Subcutaneous abdominal adipose tissue (tissue), 5 donors: ENCODE results near the gene DNAJA4.

ENCODE experiments used
- H3K27ac ChIP-seq: one replicate; pipeline ENCODE4 v1.7.0; 2013; ENCODE audit warnings: low read depth, mild to moderate bottlenecking, inconsistent platforms, low read length, moderate library complexity
- H3K27me3 ChIP-seq, 5 donors: one replicate each; pipeline ENCODE4 v1.7.0; 2013; ENCODE audit warnings: low read length in 5 of 5, inconsistent platforms in 1 of 5; ENCODE audit not compliant: control insufficient read depth in 5 of 5, insufficient read depth in 4 of 5
- H3K36me3 ChIP-seq, 5 donors: one replicate each; pipeline ENCODE4 v1.7.0; 2013; ENCODE audit warnings: low read length in 5 of 5; ENCODE audit not compliant: control insufficient read depth in 5 of 5, insufficient read depth in 5 of 5
- H3K4me1 ChIP-seq, 5 donors: one replicate each; pipeline ENCODE4 v1.7.0; 2013; ENCODE audit warnings: low read length in 5 of 5, mild to moderate bottlenecking in 3 of 5, moderate library complexity in 1 of 5; ENCODE audit not compliant: control insufficient read depth in 5 of 5, insufficient read depth in 5 of 5
- H3K4me3 ChIP-seq, 5 donors: one replicate each; pipeline ENCODE4 v1.7.0; 2013; ENCODE audit warnings: low read length in 5 of 5, low read depth in 1 of 5
- H3K9ac ChIP-seq, 5 donors: one replicate each; pipeline ENCODE4 v1.7.0; 2013; ENCODE audit warnings: low read length in 5 of 5, mild to moderate bottlenecking in 4 of 5, moderate library complexity in 3 of 5
- H3K9me3 ChIP-seq, 5 donors: one replicate each; pipeline ENCODE4 v1.7.0; 2013; ENCODE audit warnings: low read length in 5 of 5; ENCODE audit not compliant: control insufficient read depth in 5 of 5
- donor health status: healthy.
- donor health status: healthy.
- donor health status: healthy.
- donor health status: healthy.
- donor health status: healthy.

DNAJA4 gene

DNA sequence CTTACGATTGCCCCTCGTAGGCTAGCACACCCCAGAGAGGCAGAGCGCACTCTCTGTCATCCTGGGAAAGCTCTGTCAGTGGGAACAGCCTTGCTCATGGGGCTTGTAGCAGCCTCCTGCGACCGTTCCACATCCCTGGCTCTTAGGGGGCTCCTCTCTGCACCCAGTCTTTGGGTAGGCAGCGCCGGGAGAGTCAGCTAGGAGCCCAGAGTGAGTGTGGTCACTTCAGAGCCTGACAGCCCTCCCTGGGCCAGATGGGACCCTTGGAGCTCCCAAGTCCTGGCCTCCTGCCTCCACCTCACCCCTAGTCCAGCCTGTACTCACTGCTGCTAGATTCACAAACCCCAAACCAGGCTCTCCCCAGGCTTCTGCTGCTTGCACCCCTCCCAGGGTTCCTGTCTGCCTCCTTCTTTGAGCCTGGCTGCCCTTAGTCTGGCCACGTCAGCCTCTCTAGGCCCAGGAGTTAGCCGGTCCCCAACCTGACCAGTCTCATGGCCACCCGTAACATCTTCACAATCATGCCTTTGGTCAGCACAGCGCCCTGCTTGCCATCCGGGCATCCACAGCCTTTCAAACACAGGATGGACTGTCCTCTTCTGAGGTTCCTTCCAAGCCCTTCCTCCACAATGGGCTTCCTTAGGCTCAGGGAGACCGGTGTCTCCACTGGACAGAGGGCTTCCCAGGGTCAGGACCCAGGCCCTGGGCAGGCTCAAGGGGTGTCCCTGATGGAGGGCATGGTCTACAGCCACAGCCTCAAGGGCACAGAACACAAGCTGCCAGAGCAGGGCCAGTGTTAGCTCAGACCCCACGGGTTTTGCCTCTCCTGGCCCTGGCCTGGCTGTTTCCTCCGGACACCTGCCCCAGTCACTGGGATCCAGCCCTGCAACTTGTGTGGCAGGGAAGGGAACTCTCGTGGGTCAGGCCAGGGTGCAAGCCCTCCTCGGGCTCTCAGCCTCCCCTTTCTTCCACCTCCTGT lies 34.6 kb upstream of the DNAJA4 start:
- H3K9ac ChIP-seq = no peak overlapping the region
- H3K4me3 ChIP-seq = no peak overlapping the region
- no peaks in the 10 kb centered on the region for H3K9me3 ChIP-seq
- peaks cover 0 to 3% (median under 1%) of the 10 kb centered on the region in 5 donors for H3K27me3 ChIP-seq
- no peaks in the 10 kb centered on the region for H3K36me3 ChIP-seq
- no peak overlapping the region for H3K27ac ChIP-seq
- no peaks in the 10 kb centered on the region for H3K4me1 ChIP-seq

DNA sequence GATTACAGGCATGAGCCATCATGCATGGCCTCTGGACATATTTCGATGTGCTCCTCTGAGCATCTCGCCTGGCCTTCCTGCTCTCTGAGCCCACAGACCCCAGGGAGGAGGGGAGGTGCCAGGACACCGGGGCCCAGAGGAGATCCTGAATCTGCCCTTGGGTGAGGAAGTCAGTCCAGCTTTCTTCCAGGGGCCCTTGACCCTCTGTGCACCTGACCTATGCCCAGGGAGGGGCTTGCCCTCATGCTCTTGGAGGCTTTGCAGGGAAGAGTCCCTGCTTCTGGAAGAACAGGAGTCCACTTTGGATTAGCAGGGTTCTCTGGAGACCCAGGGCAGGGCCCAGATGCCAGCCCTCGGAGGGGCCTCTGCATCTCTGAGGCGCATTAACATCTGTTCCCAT lies 31.4 kb upstream of the DNAJA4 start:
- Histone ChIP-seq H3K9me3 (no peaks in the 10 kb centered on the region), H3K27me3 (peaks cover 0 to 6% (median 3%) of the 10 kb centered on the region in 5 donors), H3K9ac (no peak overlapping the region), H3K4me3 (no peak overlapping the region), H3K27ac (no peak overlapping the region), H3K4me1 (no peaks in the 10 kb centered on the region), H3K36me3 (no peaks in the 10 kb centered on the region)

DNA sequence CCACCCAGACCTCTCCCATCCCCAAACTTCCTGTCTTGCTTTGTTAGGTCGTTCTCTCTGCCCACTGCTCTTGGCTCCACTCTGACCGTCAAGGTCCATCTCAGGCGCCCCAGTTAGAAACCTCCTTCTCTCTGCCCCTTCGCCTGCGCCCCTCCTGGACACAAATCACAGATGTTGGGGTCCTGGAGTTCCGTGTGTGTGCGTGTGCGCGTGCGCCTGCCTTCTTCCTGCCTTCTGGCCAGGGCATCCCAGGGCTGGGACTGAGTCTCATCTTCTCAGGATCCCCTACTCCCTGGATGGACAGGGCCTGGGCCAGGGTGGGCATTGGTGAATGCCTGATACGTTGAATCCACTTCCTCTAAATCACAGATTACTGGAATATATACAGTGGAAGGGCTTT lies 30.9 kb upstream of the DNAJA4 start:
- Histone ChIP-seq H3K9ac (no peak overlapping the region), H3K9me3 (no peaks in the 10 kb centered on the region), H3K36me3 (no peaks in the 10 kb centered on the region), H3K27ac (no peak overlapping the region), H3K27me3 (peaks cover 0 to 6% (median 3%) of the 10 kb centered on the region in 5 donors), H3K4me3 (no peak overlapping the region), H3K4me1 (no peaks in the 10 kb centered on the region)

DNA sequence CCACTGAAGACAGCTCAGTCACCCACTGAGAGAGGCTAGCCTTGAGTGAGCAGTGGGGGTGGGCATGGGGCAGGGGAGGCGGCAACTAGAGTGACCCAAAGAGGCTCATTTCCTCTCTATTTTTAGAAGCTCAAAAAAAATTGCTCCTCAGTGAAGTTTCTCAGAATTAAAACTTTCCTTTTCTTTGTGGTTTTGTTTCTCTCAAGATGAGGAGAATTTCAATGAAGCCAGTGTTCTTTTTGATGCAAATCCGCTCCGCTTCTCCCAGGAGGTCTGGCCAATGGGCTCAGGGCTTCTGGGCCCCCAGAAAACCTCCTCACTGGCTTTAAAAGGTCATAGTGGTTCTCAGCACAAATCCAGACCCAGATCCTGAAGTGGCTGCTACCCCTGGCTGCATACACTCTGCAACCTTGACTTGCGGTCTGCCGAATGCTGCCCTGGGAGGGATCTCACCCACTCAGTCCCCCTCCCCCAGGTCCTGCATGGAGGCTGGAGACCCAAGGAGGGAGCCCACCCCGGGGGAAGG lies 29.8 kb upstream of the DNAJA4 start, which contains the start of gene ACSBG1:
TSS of gene ACSBG1 (minus strand) at position 51 of the 526 bp plus-strand sequence. CDS start 64 bp downstream, outside the sequence.
- H3K4me1 ChIP-seq = no peaks in the 10 kb centered on the region
- no peaks in the 10 kb centered on the region for H3K9me3 ChIP-seq
- no peaks in the 10 kb centered on the region for H3K36me3 ChIP-seq
- H3K9ac ChIP-seq = no peak within 1 kb of the TSS
- H3K27me3 ChIP-seq = peaks cover 0 to 6% (median 3%) of the 10 kb centered on the region in 5 donors
- no peak within 1 kb of the TSS for H3K27ac ChIP-seq
- H3K4me3 ChIP-seq = no peak within 1 kb of the TSS

DNA sequence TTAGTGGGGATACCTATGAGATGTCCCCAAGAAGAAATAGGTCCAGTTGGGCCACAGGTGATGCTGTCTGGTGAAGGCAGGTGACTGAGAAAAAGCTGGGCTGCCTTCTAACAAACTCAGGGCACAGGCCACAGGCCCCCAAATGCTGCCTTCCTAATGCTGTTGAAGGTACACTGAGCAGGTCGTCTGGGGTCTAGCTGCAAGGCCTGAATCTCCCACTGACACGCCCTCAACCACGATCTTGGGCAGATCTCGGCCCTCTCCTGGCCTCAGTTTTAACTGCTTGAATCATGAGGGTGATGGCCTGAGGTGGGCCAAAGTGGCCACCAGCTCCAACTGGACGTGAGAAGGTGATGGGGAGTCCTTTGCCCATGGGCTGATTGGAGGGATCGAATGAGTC lies 27.9 kb upstream of the DNAJA4 start:
- Histone ChIP-seq H3K27me3 (peaks cover 0 to 6% (median 3%) of the 10 kb centered on the region in 5 donors), H3K9ac (no peak overlapping the region), H3K27ac (no peak overlapping the region), H3K4me3 (no peak overlapping the region), H3K9me3 (no peaks in the 10 kb centered on the region), H3K36me3 (no peaks in the 10 kb centered on the region), H3K4me1 (no peaks in the 10 kb centered on the region)

DNA sequence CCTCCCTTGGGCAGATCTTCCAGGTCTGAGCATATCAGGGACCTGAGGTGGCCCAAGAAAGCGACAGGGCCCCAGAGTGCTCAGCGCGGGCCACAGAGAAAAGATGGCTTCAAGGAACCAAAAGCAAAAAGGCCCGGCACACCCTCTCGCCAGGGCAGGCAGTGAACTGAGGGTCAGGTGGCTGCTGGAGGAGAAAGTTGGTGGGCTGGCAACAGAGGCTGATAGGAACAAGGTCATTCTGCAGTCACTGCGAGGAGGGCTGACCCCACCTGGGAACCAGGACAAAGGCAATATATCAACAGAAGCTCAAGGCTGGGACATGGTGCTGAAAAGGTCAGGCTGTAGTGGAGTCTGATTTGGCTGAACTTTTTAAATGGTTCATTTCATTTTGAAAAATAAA lies 27.2 kb upstream of the DNAJA4 start:
- Histone ChIP-seq H3K36me3 (no peaks in the 10 kb centered on the region), H3K4me1 (no peaks in the 10 kb centered on the region), H3K9ac (no peak overlapping the region), H3K9me3 (no peaks in the 10 kb centered on the region), H3K27ac (no peak overlapping the region), H3K27me3 (peaks cover 0 to 6% (median 3%) of the 10 kb centered on the region in 5 donors), H3K4me3 (no peak overlapping the region)

DNA sequence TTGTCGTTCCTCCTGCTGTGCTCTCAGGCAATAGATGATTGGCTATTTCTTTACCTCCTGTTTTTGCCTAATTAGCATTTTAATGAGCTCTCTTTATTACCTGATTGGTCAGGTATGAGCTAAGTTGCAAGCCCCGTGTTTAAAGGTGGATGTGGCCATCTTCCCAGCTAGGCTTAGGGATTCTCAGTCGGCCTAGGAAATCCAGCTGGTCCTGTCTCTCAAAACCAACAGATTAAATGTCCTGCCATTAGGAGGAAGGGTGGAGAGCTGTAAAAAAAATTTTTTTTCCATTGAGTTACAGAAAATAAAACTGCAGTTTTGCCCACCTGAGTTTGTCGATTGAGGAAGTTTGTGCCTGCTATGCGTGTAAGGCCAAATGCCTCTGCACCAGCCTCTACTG lies 24.6 kb upstream of the DNAJA4 start:
- Histone ChIP-seq H3K27me3 (peaks cover 0 to 4% (median 0%) of the 10 kb centered on the region in 5 donors), H3K9ac (no peak overlapping the region), H3K36me3 (no peaks in the 10 kb centered on the region), H3K27ac (no peak overlapping the region), H3K9me3 (no peaks in the 10 kb centered on the region), H3K4me3 (no peak overlapping the region), H3K4me1 (peaks cover 0 to 9% (median 6%) of the 10 kb centered on the region in 5 donors)

DNA sequence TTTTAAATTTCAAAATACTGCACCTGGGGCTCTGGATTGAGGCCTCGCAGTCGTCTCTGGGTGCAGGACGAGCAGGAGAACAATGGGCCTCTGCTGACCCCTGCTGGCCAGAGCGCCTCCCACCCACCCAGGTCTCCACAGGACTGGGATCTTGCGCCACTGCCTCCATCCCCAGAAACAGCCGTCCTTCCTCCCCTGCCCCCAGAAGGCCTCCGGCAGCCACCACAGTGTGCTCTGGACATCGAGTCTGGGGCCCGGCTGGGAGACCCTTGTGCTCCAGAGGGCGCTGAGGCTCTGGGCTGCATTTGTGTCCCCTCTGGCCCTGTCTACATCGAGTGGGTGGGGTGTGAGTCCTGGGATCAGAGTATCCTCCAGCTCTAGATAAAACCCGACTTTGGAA lies 23.3 kb upstream of the DNAJA4 start:
- H3K9ac ChIP-seq = no peak overlapping the region
- H3K36me3 ChIP-seq = no peaks in the 10 kb centered on the region
- H3K27ac ChIP-seq = no peak overlapping the region

DNA sequence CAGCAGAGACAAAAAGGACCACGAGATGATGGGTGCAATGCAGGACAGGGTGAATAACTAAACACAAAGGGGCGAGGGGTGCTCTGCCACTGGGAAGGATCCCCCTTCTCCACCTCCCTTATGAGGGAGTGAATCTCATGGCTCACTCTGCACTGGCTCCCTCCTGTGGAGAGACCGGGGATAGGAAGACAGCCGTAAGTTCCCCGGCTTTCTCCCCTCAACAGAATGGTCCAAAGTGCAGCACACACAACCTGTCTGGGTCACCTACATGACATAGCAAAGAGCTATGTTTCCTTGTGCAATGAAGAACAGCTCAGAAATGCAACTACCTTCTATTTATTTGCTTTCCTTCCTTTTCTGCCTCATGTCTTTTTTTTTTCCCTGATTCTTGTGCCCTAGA lies 22.2 kb upstream of the DNAJA4 start:
- Histone ChIP-seq H3K9me3 (no peaks in the 10 kb centered on the region), H3K4me1 (peaks cover 0 to 9% (median 6%) of the 10 kb centered on the region in 5 donors), H3K4me3 (no peak overlapping the region), H3K9ac (no peak overlapping the region), H3K36me3 (no peaks in the 10 kb centered on the region), H3K27me3 (no peaks in the 10 kb centered on the region), H3K27ac (no peak overlapping the region)

More for the DNA sequence above, 23.3 kb upstream of the DNAJA4 start:
- peaks cover 0 to 9% (median 6%) of the 10 kb centered on the region in 5 donors for H3K4me1 ChIP-seq
- H3K27me3 ChIP-seq = no peaks in the 10 kb centered on the region
- H3K9me3 ChIP-seq = no peaks in the 10 kb centered on the region
- no peak overlapping the region for H3K4me3 ChIP-seq

DNA sequence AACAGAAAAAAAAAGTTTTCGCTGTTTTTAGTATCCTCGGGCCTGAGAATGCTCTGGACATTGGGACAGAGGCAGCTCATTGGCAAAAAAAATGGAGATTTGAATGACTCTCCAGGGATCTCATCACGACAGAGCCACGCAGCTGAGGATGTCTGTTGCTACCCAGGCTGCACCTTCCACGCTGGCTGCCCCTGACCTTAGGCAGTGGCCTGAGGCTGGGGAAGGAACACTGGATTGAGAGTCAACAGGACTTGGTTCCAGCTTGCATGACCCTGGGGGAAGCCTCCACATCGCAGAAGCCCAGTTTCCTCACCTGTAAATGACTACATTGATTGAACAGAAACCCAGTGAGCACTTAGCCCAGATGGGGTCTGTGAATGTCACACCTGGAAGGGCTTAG lies 21.3 kb upstream of the DNAJA4 start:
- Histone ChIP-seq H3K9ac (no peak overlapping the region), H3K27ac (no peak overlapping the region), H3K4me1 (peaks cover 0 to 9% (median 6%) of the 10 kb centered on the region in 5 donors)

More for the DNA sequence above, 21.3 kb upstream of the DNAJA4 start:
- H3K36me3 ChIP-seq = no peaks in the 10 kb centered on the region
- no peaks in the 10 kb centered on the region for H3K27me3 ChIP-seq
- H3K9me3 ChIP-seq = no peaks in the 10 kb centered on the region
- H3K4me3 ChIP-seq = no peak overlapping the region
